Erythroblast (primary cell): ENCODE results near the gene TTF2.

Experiments
- GATA1 ChIP-seq: IDR thresholded peaks from 2 replicates; pipeline ENCODE4 v1.6.1; 2011; ENCODE audit warnings: low read depth, mild to moderate bottlenecking, control low read depth, low read length, moderate library complexity
- POLR2A ChIP-seq: IDR thresholded peaks from 2 replicates; pipeline ENCODE4 v1.6.1; 2011; ENCODE audit warnings: mild to moderate bottlenecking, low read length

DNA sequence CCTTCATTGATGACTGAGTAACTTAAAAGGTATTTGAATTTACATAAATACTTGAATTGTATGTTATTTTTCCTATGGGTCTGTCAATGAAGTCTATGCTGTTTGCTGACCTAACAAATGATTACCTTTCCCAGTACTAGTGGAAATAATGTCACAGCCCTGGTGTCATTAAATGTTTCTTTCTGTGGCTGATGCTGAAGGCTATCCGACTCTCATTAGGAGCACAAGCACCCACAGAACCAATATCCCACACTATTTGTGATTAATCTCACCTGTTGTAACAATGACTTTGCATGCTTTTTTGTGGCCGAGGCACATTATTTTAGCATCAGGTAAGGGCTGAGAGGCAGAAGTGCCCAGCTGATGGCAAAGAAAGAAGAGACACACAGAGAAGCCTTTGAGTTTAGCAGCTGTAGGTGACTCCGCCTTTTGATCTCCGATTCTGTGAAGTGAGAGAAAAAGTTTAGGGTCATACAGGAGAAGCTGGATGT, 87.3 kb downstream of the TTF2 start:
- TF ChIP-seq POLR2A (no peak), GATA1 (no peak)
